BLaER1 (cell line): ENCODE data around the gene KIF23.
A peak's percentile ranks its signal among the peaks of the same experiment; 100 is the strongest.

Source experiments
- H3K27ac ChIP-seq: shearing (Covaris generic); formaldehyde crosslinking; 2 replicates; pipeline ENCODE4 v1.8.1; 2022
- H3K27me3 ChIP-seq: shearing (Covaris generic); formaldehyde crosslinking; 2 replicates; pipeline ENCODE4 v1.8.1; 2022
- H3K36me3 ChIP-seq: shearing (Covaris generic); formaldehyde crosslinking; 2 replicates; pipeline ENCODE4 v1.8.1; 2022
- H3K4me1 ChIP-seq: shearing (Covaris generic); formaldehyde crosslinking; 2 replicates; pipeline ENCODE4 v1.8.1; 2022
- H3K4me2 ChIP-seq: shearing (Covaris generic); formaldehyde crosslinking; 2 replicates; pipeline ENCODE4 v1.8.1; 2022
- H3K4me3 ChIP-seq: shearing (Covaris generic); formaldehyde crosslinking; 2 replicates; pipeline ENCODE4 v1.8.1; 2022
- H3K9ac ChIP-seq: shearing (Covaris generic); formaldehyde crosslinking; 2 replicates; pipeline ENCODE4 v1.8.1; 2022
- H3K9me3 ChIP-seq: shearing (Covaris generic); formaldehyde crosslinking; 2 replicates; pipeline ENCODE4 v1.8.1; 2022
- H4K20me1 ChIP-seq: shearing (Covaris generic); formaldehyde crosslinking; 2 replicates; pipeline ENCODE4 v1.8.1; 2022
- Cebpa-rat ChIP-seq: shearing (Covaris generic); IDR thresholded peaks from 2 replicates; pipeline ENCODE4 v1.8.1; 2022

The KIF23 gene

GRCh38 chr15:69462030-69462492 is 47.9 kb downstream of the KIF23 start:
- Histone ChIP-seq H3K27ac (no peak overlapping the region), H3K4me3 (peak overlapping the region; percentile 68), H4K20me1 (peaks cover 16% of the 10 kb centered on the region; the same call in 1 of the 2 replicates)

DNA sequence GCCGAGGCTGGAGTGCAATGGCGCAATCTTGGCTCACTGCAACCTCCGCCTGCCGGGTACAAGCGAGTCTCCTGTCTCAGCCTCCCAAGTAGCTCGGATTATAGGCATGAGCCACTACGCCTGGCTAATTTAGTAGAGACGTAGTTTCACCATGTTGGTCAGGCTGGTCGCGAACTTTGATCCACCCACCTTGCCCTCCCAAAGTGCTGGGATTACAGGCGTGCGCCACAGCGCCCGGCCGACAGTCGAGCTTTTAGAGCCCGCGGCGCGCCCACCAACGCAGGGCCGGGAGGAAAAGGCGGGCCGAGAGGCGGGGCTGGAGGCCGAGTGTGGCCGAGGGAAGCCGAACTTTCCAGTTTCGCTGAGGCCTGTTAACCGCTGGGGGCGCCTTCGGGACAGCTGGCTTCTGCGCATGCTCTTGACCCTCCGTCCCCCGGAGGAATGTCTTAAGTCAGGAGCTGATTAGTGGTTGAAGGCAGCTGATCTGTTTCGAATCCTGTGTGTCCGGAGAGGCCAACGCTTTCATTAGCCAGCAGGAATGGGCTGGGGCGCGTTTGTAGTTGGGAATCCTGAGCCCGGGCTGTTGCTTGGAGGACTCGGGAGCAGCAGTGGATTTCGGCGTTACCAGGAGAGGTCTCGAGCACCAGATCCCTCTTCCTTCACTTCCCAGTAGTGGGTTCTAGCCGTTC is 48.5 kb downstream of the KIF23 start:
- Histone ChIP-seq H3K27me3 (no peaks in the 10 kb centered on the region), H3K4me2 (peak overlapping the region; percentile 87), H3K4me1 (peaks cover 18% of the 10 kb centered on the region), H3K9me3 (no peaks in the 10 kb centered on the region), H3K4me3 (peak overlapping the region; percentile 68), H3K36me3 (peaks cover 4% of the 10 kb centered on the region), H4K20me1 (peaks cover 10% of the 10 kb centered on the region; the same call in 1 of the 2 replicates), H3K27ac (peak overlapping the region; percentile 78), H3K9ac (peak overlapping the region; percentile 79)
- TF ChIP-seq Cebpa-rat: no peak

More at GRCh38 chr15:69462030-69462492, 47.9 kb downstream of the KIF23 start:
- H3K4me2 ChIP-seq: peak overlapping the region; percentile 87
- no peak overlapping the region; the same call in 1 of the 2 replicates for H3K9ac ChIP-seq
- H3K27me3 ChIP-seq: no peaks in the 10 kb centered on the region
- no peaks in the 10 kb centered on the region for H3K9me3 ChIP-seq
- no peak for TF ChIP-seq Cebpa-rat
- H3K36me3 ChIP-seq: peaks cover 10% of the 10 kb centered on the region
- peaks cover 15% of the 10 kb centered on the region for H3K4me1 ChIP-seq

- Histone ChIP-seq H4K20me1 (peaks cover 6% of the 10 kb centered on the region; the same call in 1 of the 2 replicates), H3K4me2 (peak overlapping the region; percentile 87), H3K4me3 (peak overlapping the region; percentile 68), H3K4me1 (peaks cover 24% of the 10 kb centered on the region), H3K9ac (peak overlapping the region; percentile 79), H3K9me3 (no peaks in the 10 kb centered on the region), H3K27me3 (no peaks in the 10 kb centered on the region), H3K27ac (peak overlapping the region; percentile 78), H3K36me3 (no peaks in the 10 kb centered on the region)
- no peak for TF ChIP-seq Cebpa-rat
Measured at GRCh38 chr15:69463182-69463756, 49.1 kb downstream of the KIF23 start.

- Histone ChIP-seq H3K4me1 (peaks cover 28% of the 10 kb centered on the region), H3K36me3 (no peaks in the 10 kb centered on the region), H3K4me2 (no peak overlapping the region), H3K9me3 (no peaks in the 10 kb centered on the region), H3K27ac (no peak overlapping the region), H3K9ac (no peak overlapping the region), H3K4me3 (no peak overlapping the region), H3K27me3 (no peaks in the 10 kb centered on the region), H4K20me1 (no peaks in the 10 kb centered on the region)
- no peak for TF ChIP-seq Cebpa-rat
Measured at GRCh38 chr15:69465253-69465652, 51.1 kb downstream of the KIF23 start.

DNA sequence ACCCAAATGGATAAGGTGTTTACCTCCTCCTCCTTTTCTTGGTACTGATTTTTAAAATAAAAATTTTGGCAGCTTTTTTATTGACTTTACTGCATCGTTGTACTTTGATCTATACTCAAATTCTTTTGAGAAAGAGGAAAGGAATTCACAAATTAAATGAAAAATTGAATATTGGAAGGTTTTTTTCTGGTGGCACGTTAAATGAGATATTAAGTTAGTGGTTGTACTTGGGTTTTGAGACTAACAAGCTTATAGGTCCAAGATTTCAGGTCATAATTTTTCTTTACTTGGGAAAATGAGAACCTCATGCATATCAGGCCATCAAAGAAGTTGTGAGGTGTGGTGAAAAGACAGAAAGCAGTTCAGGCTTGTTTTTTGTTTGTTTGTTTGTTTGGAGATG is 52.6 kb downstream of the KIF23 start:
- no peak for TF ChIP-seq Cebpa-rat
- H3K9me3 ChIP-seq: no peaks in the 10 kb centered on the region
- H4K20me1 ChIP-seq: no peaks in the 10 kb centered on the region
- no peak overlapping the region for H3K27ac ChIP-seq
- no peaks in the 10 kb centered on the region for H3K36me3 ChIP-seq
- no peak overlapping the region for H3K9ac ChIP-seq
- peaks cover 28% of the 10 kb centered on the region for H3K4me1 ChIP-seq
- no peak overlapping the region for H3K4me3 ChIP-seq
- H3K27me3 ChIP-seq: no peaks in the 10 kb centered on the region
- H3K4me2 ChIP-seq: no peak overlapping the region

DNA sequence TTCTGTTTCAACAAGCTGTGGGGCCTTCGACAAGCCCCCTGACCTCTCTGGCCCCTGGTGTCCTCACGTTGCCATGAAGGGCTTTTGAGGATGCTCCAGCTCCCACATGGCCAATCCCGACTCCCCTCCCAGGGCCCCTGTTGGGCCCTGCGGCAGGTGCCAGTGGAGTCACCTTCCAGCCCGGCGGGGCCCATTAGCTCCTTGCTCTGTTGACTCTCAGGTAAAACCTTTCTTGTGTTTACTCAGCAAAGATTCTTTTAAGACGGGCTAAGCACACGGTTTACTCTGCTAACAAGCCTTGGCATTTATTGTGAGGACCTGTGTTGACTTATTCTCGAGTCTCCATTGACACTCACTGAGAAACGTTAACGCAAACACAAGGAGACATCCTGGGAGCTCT is 53.5 kb downstream of the KIF23 start:
- Histone ChIP-seq H3K4me2 (no peak overlapping the region), H3K9ac (no peak overlapping the region), H4K20me1 (no peaks in the 10 kb centered on the region)

GRCh38 chr15:69468241-69469121 is 54.3 kb downstream of the KIF23 start:
- no peak for TF ChIP-seq Cebpa-rat
- no peak overlapping the region for H3K4me2 ChIP-seq
- H3K4me3 ChIP-seq: no peak overlapping the region
- H3K27ac ChIP-seq: no peak overlapping the region
- no peaks in the 10 kb centered on the region for H3K27me3 ChIP-seq
- H3K4me1 ChIP-seq: peaks cover 15% of the 10 kb centered on the region
- no peaks in the 10 kb centered on the region for H3K36me3 ChIP-seq
- no peaks in the 10 kb centered on the region for H3K9me3 ChIP-seq
- H3K9ac ChIP-seq: no peak overlapping the region
- H4K20me1 ChIP-seq: no peaks in the 10 kb centered on the region

More for the DNA sequence above, 53.5 kb downstream of the KIF23 start:
- H3K4me1 ChIP-seq: peaks cover 22% of the 10 kb centered on the region
- TF ChIP-seq Cebpa-rat: no peak
- H3K27ac ChIP-seq: no peak overlapping the region
- H3K4me3 ChIP-seq: no peak overlapping the region
- no peaks in the 10 kb centered on the region for H3K27me3 ChIP-seq
- no peaks in the 10 kb centered on the region for H3K36me3 ChIP-seq
- H3K9me3 ChIP-seq: no peaks in the 10 kb centered on the region

DNA sequence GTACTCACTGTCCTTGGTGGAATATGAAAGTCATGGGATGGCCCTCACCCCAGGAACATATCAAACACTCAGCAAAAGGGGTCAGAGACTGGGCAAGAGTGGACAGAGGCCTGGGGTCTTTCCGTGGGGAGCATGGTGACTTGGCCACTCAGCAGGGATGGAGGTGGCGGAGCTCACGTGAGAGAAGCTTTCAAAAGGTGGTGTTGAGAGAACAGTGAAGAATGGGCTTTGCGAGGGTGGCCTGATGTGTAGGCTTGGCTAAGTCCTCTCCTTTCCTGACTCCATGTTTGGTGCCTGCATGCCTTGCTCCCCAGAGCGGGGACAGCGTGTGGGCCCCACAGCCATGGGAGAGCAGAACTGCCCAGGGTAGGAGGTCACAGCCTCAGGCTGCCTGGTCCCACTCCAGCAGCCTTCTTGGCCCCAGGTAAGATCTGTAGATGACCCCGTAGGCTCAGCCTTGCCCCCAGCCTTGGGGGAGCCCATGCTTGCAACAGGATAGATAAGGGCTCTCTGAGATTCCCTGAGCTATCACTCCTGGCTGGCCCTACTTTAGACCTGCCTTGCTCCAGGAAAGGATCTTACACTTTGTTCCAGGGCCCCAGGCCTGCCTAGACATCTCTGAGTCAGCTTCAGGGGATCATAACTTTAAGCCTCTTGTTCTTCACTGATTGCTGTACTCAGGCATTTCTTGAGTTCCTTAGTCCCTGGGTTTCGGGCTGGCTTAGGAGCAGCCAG is 55.5 kb downstream of the KIF23 start:
- Histone ChIP-seq H3K4me1 (peaks cover 13% of the 10 kb centered on the region), H3K36me3 (no peaks in the 10 kb centered on the region), H3K9ac (no peak overlapping the region), H3K4me3 (no peak overlapping the region), H3K27me3 (no peaks in the 10 kb centered on the region), H3K4me2 (no peak overlapping the region), H4K20me1 (no peaks in the 10 kb centered on the region), H3K9me3 (no peaks in the 10 kb centered on the region), H3K27ac (no peak overlapping the region)
- TF ChIP-seq Cebpa-rat: no peak

- no peak overlapping the region for H3K9ac ChIP-seq
- H3K4me3 ChIP-seq: no peak overlapping the region
- H3K4me2 ChIP-seq: no peak overlapping the region
- H3K4me1 ChIP-seq: peaks cover 13% of the 10 kb centered on the region
- H3K27ac ChIP-seq: no peak overlapping the region
- no peaks in the 10 kb centered on the region for H3K36me3 ChIP-seq
- H3K27me3 ChIP-seq: no peaks in the 10 kb centered on the region
- H4K20me1 ChIP-seq: no peaks in the 10 kb centered on the region
- TF ChIP-seq Cebpa-rat: no peak
- no peaks in the 10 kb centered on the region for H3K9me3 ChIP-seq
Measured at GRCh38 chr15:69472046-69472445, 57.9 kb downstream of the KIF23 start.
